Esophagus muscularis mucosa (tissue), 4 donors: ENCODE measurements around the gene SENP1. TPM values are rescaled to one million over a fixed set of nuclear protein-coding genes. Genes with fewer than 3 reads are reported as not detected.

Source experiments
- DNase-seq: peaks from one replicate; pipeline ENCODE4 v3.0.0-alpha.2; 2017; ENCODE audit errors: extremely low spot score
- H3K27ac ChIP-seq, 4 donors: fragments of 200-600 bp; sonication (generic); replicated peaks in 1 of 4; 1 replicate in 3 of 4; 2 replicates in 1 of 4; pipeline ENCODE4 v1.5.1; 2016 to 2019; ENCODE audit warnings: mild to moderate bottlenecking in 1 of 4
- H3K27me3 ChIP-seq, 4 donors: fragments of 200-600 bp; sonication (generic); one replicate each; pipeline versions ENCODE4 v1.5.1 to v1.6.0; 2016 to 2019
- H3K36me3 ChIP-seq, 4 donors: fragments of 200-600 bp; sonication (generic); one replicate each; pipeline ENCODE4 v1.5.1; 2016 to 2019
- H3K4me1 ChIP-seq, 4 donors: fragments of 200-600 bp; sonication (generic); one replicate each; pipeline ENCODE4 v1.5.1; 2016 to 2019
- H3K4me3 ChIP-seq, 4 donors: fragments of 200-600 bp; sonication (generic); 1 replicate in 2 of 4; 2 replicates in 2 of 4; pipeline ENCODE4 v1.5.1; 2016 to 2019; ENCODE audit warnings: mild to moderate bottlenecking in 4 of 4, moderate library complexity in 1 of 4
- H3K9me3 ChIP-seq, 4 donors: fragments of 200-600 bp; sonication (generic); 1 replicate in 3 of 4; 2 replicates in 1 of 4; pipeline ENCODE4 v1.5.1; 2016 to 2019
- CTCF ChIP-seq, 3 experiments: fragments of 200-600 bp in 2 of 3; fragments of 450-650 bp in 1 of 3; sonication (generic) in 2 of 3; IDR thresholded peaks; one replicate each; pipeline ENCODE4 v1.5.1; 2017 to 2019; ENCODE audit warnings: antibody characterized with exemption in 3 of 3, mild to moderate bottlenecking in 2 of 3, moderate library complexity in 1 of 3
- EP300 ChIP-seq: sonication (generic); formaldehyde crosslinking; IDR thresholded peaks from one replicate; pipeline ENCODE4 v1.6.1; 2017; ENCODE audit warnings: antibody characterized with exemption
- POLR2A ChIP-seq: fragments of 450-650 bp; IDR thresholded peaks from one replicate; pipeline ENCODE4 v1.6.1; 2017; ENCODE audit warnings: antibody characterized with exemption, moderate library complexity, mild to moderate bottlenecking, low read depth
- POLR2AphosphoS5 ChIP-seq, 2 donors: sonication (generic); formaldehyde crosslinking; IDR thresholded peaks; one replicate each; pipeline ENCODE4 v1.6.1; 2017; ENCODE audit warnings: antibody characterized with exemption in 2 of 2
- WGBS: methylation state at CpG from one replicate; pipeline ENCODE4 v1.1.5; 2018; 5-methylcytosine and 5-hydroxymethylcytosine counted together
- intact Hi-C: fragments of 100-400 bp; cut with DNase I; formaldehyde crosslinking; loops from one replicate; pipeline ENCODE4 v1.15.1; 2023
- total RNA-seq, 4 donors: library from RNA; depleted of rRNA; stranded (reverse); fragments of >200 nt; gene quantifications; one replicate each; pipeline versions ENCODE4 v1.1.0 to v1.2.1, GENCODE V29; 2016

Gene SENP1
- total RNA-seq, 4 donors from 2014 or later = 12.9 to 19.2 (median 14.3) TPM

DNA sequence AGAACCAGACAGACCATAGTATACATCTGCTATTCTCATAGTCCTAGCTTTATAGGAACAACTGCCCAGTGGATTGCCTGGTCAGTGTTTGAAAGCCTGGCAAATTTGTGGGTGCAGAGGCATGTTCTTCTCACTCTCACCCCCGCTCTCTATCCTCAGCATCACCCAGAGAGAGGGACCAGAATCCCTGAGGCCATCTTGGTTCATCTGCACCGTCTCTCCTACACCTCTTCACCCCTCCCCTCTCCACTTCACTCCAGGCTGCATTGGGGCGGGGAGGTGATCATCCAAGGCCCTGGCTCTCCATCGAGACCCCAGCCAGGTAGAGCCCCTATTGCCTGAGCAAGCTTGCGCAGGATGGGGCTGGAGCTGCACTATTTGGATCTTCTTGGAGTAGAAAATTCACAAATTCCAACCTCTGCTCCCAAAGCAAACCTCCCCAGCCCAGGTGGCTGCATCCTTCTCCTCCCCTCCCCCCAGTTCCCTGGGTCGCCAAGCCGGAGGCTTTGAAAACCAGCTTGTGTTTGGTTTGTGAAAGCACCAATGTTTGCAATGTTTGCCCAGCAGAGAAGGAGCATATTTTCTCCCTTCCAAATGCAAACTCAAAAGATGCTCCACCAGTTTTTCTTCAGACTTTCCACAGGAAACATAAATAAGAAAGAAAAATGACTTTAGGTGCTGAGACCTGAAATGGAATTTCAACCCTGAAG is 83.0 kb downstream of the SENP1 start:
- no peak for DNase-seq
- H3K4me1 ChIP-seq = peaks cover 0 to 4% (median 0%) of the 10 kb centered on the region in 4 donors
- intact Hi-C loops = no loop called here
- H3K27ac ChIP-seq = no peak overlapping the region
- peaks cover 0 to 40% (median 0%) of the 10 kb centered on the region in 4 donors for H3K27me3 ChIP-seq
- H3K36me3 ChIP-seq = no peaks in the 10 kb centered on the region
- TF ChIP-seq POLR2A (no peak), CTCF (IDR thresholded peaks at IDR 0.05) (no peak), POLR2AphosphoS5 (IDR thresholded peaks at IDR 0.05) (no peak), EP300 (no peak)
- H3K4me3 ChIP-seq = no peak overlapping the region
- 77% methylated on average over 7 of the region's 7 CpGs for WGBS
- no peaks in the 10 kb centered on the region for H3K9me3 ChIP-seq

GRCh38 chr12:48022180-48022521 is 83.7 kb downstream of the SENP1 start:
- TF ChIP-seq EP300 (no peak), POLR2A (no peak), CTCF (IDR thresholded peaks at IDR 0.05) (no peak), POLR2AphosphoS5 (IDR thresholded peaks at IDR 0.05) (no peak)
- Histone ChIP-seq H3K27me3 (peaks cover 0 to 47% (median 0%) of the 10 kb centered on the region in 4 donors), H3K4me1 (peaks cover 0 to 4% (median 0%) of the 10 kb centered on the region in 4 donors), H3K9me3 (no peaks in the 10 kb centered on the region), H3K27ac (no peak overlapping the region), H3K4me3 (no peak overlapping the region), H3K36me3 (no peaks in the 10 kb centered on the region)
- intact Hi-C loops = no loop called here
- WGBS = 65% methylated on average over 3 of the region's 3 CpGs
- no peak for DNase-seq

DNA sequence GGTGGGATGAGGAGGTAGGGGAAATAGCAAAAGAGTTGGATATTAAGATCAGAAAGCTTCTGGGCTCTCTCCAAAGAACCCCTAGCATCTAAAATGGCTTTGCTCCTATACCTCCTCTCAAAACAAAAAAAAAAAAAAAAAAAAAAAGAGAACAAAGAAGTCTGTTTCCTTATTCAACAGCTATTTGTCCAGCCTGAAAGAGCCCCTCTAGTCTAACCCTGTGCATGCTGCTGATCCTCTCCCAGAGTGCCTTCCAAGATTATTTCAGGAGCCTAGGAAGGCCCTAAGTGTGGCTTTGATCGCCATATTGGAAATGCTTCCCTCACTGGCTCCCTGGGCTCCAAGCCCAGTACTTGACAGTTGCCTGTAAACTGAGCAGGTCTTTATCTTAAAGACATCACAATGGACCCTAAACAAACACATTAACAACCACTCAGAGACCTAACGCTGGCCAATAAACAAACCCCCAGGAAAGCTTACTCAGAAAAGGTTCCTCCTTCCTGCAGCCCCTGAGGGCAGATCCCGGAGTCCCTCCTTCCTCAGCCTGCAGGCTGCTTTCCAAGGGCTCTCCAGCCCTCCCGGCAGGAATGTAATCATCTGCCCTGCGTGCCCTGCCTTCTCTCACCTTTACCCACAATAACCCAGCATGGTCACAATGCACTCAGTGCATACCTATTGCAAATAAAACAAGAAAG is 84.2 kb downstream of the SENP1 start:
- Histone ChIP-seq H3K27ac (no peak overlapping the region), H3K4me1 (peaks cover 0 to 4% (median 0%) of the 10 kb centered on the region in 4 donors), H3K4me3 (no peak overlapping the region), H3K27me3 (peaks cover 0 to 52% (median 0%) of the 10 kb centered on the region in 4 donors), H3K36me3 (no peaks in the 10 kb centered on the region), H3K9me3 (no peaks in the 10 kb centered on the region)
- intact Hi-C loops = no loop called here
- WGBS = 37% methylated on average over 5 of the region's 5 CpGs
- no peak for TF ChIP-seq EP300
- no peak for TF ChIP-seq CTCF (IDR thresholded peaks at IDR 0.05)
- no peak for TF ChIP-seq POLR2AphosphoS5 (IDR thresholded peaks at IDR 0.05)
- no peak for TF ChIP-seq POLR2A
- no peak for DNase-seq

GRCh38 chr12:48019639-48020265 is 86.1 kb downstream of the SENP1 start:
- Histone ChIP-seq H3K36me3 (no peaks in the 10 kb centered on the region), H3K27ac (no peak overlapping the region), H3K9me3 (no peaks in the 10 kb centered on the region), H3K4me1 (peaks cover 0 to 4% (median 0%) of the 10 kb centered on the region in 4 donors), H3K4me3 (no peak overlapping the region), H3K27me3 (peaks cover 0 to 60% (median 2%) of the 10 kb centered on the region in 4 donors)
- no peak for DNase-seq
- TF ChIP-seq CTCF (IDR thresholded peaks at IDR 0.05) (no peak), EP300 (no peak), POLR2AphosphoS5 (IDR thresholded peaks at IDR 0.05) (no peak), POLR2A (no peak)
- intact Hi-C loops = no loop called here
- WGBS = 65% methylated on average over 3 of the region's 3 CpGs
